Measurements from ENCODE around the gene TCEA2.

- TF ChIP-seq EP300 (IDR thresholded peaks at IDR 0.05; ENCODE audit: borderline replicate concordance) (no peak), NFIC (IDR thresholded peaks at IDR 0.05) (no peak), MAX (IDR thresholded peaks at IDR 0.05) (no peak)
Observed at GRCh38 chr20:64091770-64092169, 28.8 kb downstream of the TCEA2 start.

Measured in Ishikawa (cell line).